Spleen (tissue), 7 donors: Measurements from ENCODE around the gene RNF26.

ENCODE experiments used
- CTCF ChIP-seq, 11 experiments: fragments of 200-600 bp in 7 of 11; fragments of 450-650 bp in 4 of 11; sonication (generic) in 4 of 11; IDR thresholded peaks in 8 of 11; conservative IDR thresholded peaks in 3 of 11; 1 replicate in 7 of 11; 2 replicates in 4 of 11; pipeline versions ENCODE4 v1.4.0 to v1.8.0; 2016 to 2021; ENCODE audit warnings: antibody characterized with exemption in 11 of 11, inconsistent platforms in 4 of 11, mild to moderate bottlenecking in 1 of 11
- POLR2A ChIP-seq, 3 donors: fragments of 450-650 bp; IDR thresholded peaks; one replicate each; pipeline ENCODE4 v1.5.1; 2017; ENCODE audit warnings: antibody characterized with exemption in 3 of 3, mild to moderate bottlenecking in 1 of 3
- donor health status: DM: no; HTN: no; CAD: no; lungs with moderate emphysema.
- donor health status: DM: no; HTN: no; CAD: no.
- donor health status: DM: no; HTN: no; CAD: no.

GRCh38 chr11:119342362-119343130, 8.2 kb downstream of the RNF26 start:
- TF ChIP-seq CTCF (IDR thresholded peaks at IDR 0.05 in 8 of 11, conservative IDR thresholded peaks at IDR 0.05 in 3 of 11): no peak
- TF ChIP-seq POLR2A (IDR thresholded peaks at IDR 0.05): no peak
